ENCODE measurements around the gene MIDN. TPM values are rescaled to one million over a fixed set of nuclear protein-coding genes. Genes with fewer than 3 reads are reported as not detected.

MIDN gene
- total and polyA plus RNA-seq, 2 of the 4 experiments (the other 2 are of a cell fraction) = 2.5 to 26.0 TPM

DNA sequence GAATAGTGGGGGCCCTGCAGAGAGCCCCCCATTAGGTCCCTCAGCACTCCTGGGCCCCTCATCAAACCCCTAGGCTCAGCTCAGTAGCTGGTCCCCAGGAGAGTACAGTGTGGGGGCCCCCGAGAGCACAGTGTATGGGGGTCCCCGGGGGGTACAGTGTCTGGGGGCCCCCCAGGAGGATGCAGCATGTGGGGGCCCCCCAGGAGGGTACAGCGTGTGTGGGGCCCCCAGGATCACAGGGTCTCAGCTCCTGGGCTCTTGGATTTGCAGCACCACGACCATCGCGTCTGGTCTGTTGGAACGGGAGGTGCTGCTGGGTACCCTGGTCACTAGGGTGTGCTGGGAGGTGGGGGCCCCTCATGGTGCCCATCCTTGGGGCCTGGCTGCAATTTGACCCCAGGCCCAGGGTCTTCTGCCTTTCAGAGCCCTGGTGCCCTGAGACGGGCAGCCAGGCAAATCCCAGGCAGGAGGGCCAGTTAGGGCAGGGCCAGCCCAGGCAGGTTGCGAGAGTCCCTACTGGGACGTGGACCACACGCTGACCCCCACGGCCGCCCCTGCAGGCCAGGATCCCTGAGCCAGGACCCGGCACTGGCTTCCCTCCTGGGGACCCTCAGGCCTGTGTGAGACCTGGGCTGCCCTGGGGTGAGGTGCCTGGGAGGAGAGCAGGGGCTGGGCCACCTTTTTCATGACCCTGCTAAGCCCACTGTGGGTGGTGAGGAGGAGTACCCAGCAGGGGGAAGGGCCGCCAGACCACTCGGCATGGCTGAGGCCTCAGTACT, 24.1 kb upstream of the MIDN start:
- Histone ChIP-seq H3K27me3 (ENCODE audit: control insufficient read depth, insufficient read depth, low read length) (no peaks in the 10 kb centered on the region), H3K4me3 (ENCODE audit: insufficient read depth, low read depth, low read length) (no peak overlapping the region), H3K9me3 (ENCODE audit: control insufficient read depth, insufficient read depth, low read length) (no peaks in the 10 kb centered on the region), H4K8ac (ENCODE audit: low read depth in 2 of 2, low read length in 2 of 2) (no peak overlapping the region), H3K4me1 (ENCODE audit: control insufficient read depth, insufficient read depth, low read length) (no peaks in the 10 kb centered on the region), H3K14ac (replicated peaks; ENCODE audit: low read depth, low read length) (no peak overlapping the region), H3K18ac (ENCODE audit: low read depth, low read length) (no peak overlapping the region), H2BK5ac (ENCODE audit: low read depth, low read length, poor library complexity, severe bottlenecking) (no peak overlapping the region), H2BK15ac (ENCODE audit: low read depth, low read length) (no peak overlapping the region), H3K9me1 (ENCODE audit: insufficient read depth, low read length) (no peaks in the 10 kb centered on the region), H3K79me1 (ENCODE audit: low read depth in 1 of 2, low read length in 2 of 2) (peaks cover 6 to 31% of the 10 kb centered on the region in 2 experiments; a peak in 2 of 4 replicates), H3K4me2 (ENCODE audit: low read depth, low read length) (no peak overlapping the region), H4K20me1 (ENCODE audit: insufficient read depth, low read length) (peaks cover 13% of the 10 kb centered on the region), H4K5ac (ENCODE audit: low read depth, low read length) (no peak overlapping the region), H2AK9ac (replicated peaks; ENCODE audit: low read depth, low read length, poor library complexity) (no peak overlapping the region), H2AK5ac (ENCODE audit: low read depth, low read length) (no peak overlapping the region), H3K36me3 (ENCODE audit: control insufficient read depth, insufficient read depth, low read length) (peaks cover 57% of the 10 kb centered on the region), H3K9ac (ENCODE audit: low read depth, low read length) (no peak overlapping the region), H2BK120ac (ENCODE audit: low read depth, low read length) (no peak overlapping the region), H3K56ac (ENCODE audit: extremely low read depth, insufficient read depth, low read length) (no peak overlapping the region), H3K4ac (ENCODE audit: low read depth, low read length) (no peak overlapping the region), H2AFZ (replicated peaks; ENCODE audit: low read length, poor library complexity) (no peak overlapping the region), H2BK20ac (ENCODE audit: low read depth, low read length) (no peak overlapping the region), H4K91ac (ENCODE audit: insufficient read depth, low read depth, low read length) (no peak overlapping the region), H3K27ac (ENCODE audit: insufficient read depth, low read length) (no peak overlapping the region), H3K23ac (ENCODE audit: low read depth, low read length) (no peak overlapping the region)
- in situ Hi-C loops (cut with MboI; ENCODE audit: low sequenced_read_pairs) = no loop called here
- CTCF ChIA-PET = no interaction called here
- no peak for TF ChIP-seq FOS (IDR thresholded peaks at IDR 0.05; ENCODE audit: low read depth, low read length)
- no peak for TF ChIP-seq MAZ (IDR thresholded peaks at IDR 0.05; ENCODE audit: borderline replicate concordance, low read depth, low read length)
- no peak for TF ChIP-seq RFX5 (IDR thresholded peaks at IDR 0.05; ENCODE audit: low read depth, low read length)
- no peak for TF ChIP-seq CTCF (conservative IDR thresholded peaks at IDR 0.05; ENCODE audit: low read depth, low read length)
- TF ChIP-seq MAFK (IDR thresholded peaks at IDR 0.05; ENCODE audit: low read depth, low read length) = no peak
- TF ChIP-seq, protein P1, sequence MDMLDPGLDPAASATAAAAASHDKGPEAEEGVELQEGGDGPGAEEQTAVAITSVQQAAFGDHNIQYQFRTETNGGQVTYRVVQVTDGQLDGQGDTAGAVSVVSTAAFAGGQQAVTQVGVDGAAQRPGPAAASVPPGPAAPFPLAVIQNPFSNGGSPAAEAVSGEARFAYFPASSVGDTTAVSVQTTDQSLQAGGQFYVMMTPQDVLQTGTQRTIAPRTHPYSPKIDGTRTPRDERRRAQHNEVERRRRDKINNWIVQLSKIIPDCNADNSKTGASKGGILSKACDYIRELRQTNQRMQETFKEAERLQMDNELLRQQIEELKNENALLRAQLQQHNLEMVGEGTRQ (IDR thresholded peaks at IDR 0.05; ENCODE audit: low read depth, low read length) = no peak
- no peak; the same call in 1 of the 2 replicates for TF ChIP-seq POLR2A (IDR thresholded peaks at IDR 0.05; ENCODE audit: low read depth, low read length)
- no peak for TF ChIP-seq RCOR1 (IDR thresholded peaks at IDR 0.05; ENCODE audit: insufficient replicate concordance, low read length)
- TF ChIP-seq RAD21 (IDR thresholded peaks at IDR 0.05; ENCODE audit: low read length) = no peak
- DNase-seq = no peak
- WGBS, 2 experiments (ENCODE audit: extremely low coverage in 2 of 2, insufficient read length in 1 of 2) = 96% methylated on average over 9 of the region's 16 CpGs; no CpG with 5 or more reads in 1 of the 2 experiments
- intact Hi-C loops (cut with micrococcal nuclease) = no loop called here
- no peak for ATAC-seq (ENCODE audit: low read depth)
- no TSS peak for BruUV-seq (replicated peaks)
- dilution Hi-C loops (cut with HindIII; ENCODE audit: low sequenced_read_pairs, unreplicated experiment) = no loop called here
- POLR2A ChIA-PET (ENCODE audit: unreplicated experiment) = no interaction called here
